Stimulated activated CD4-positive, alpha-beta T cell treated with anti-CD3 and anti-CD28 coated beads, Interleukin-2, amount 100 ng/mL, for 4 hours (primary cell): ENCODE data around the gene SKI.

Experiments used
- DNase-seq: peaks from one replicate; pipeline ENCODE4 v3.0.0-alpha.2; 2020; ENCODE audit warnings: low read depth

Gene SKI

GRCh38 chr1:2194319-2194897, 33.7 kb upstream of the SKI start, which contains the start of gene FAAP20:
FAAP20 (minus strand) TSS chr1:2194772; CDS start chr1:2194749, 23 bp downstream.
- peak; percentile 60 for DNase-seq

- DNase-seq = peak; percentile 78
Observed at GRCh38 chr1:2194898-2195673, 33.0 kb upstream of the SKI start.

GRCh38 chr1:2195785-2196184, 32.3 kb upstream of the SKI start:
- DNase-seq = no peak

GRCh38 chr1:2196901-2197638, 31.0 kb upstream of the SKI start:
- no peak for DNase-seq

- no peak for DNase-seq
Observed at GRCh38 chr1:2197707-2198165, 30.4 kb upstream of the SKI start.

- DNase-seq = no peak
Observed at GRCh38 chr1:2198571-2198970, 29.5 kb upstream of the SKI start.

- peak; percentile 76 for DNase-seq
Observed at GRCh38 chr1:2199042-2199810, 28.9 kb upstream of the SKI start.

- DNase-seq = no peak
Observed at GRCh38 chr1:2200308-2200943, 27.7 kb upstream of the SKI start.

- DNase-seq = no peak
Observed at GRCh38 chr1:2201062-2201461, 27.1 kb upstream of the SKI start.

- DNase-seq = no peak
Observed at GRCh38 chr1:2202008-2202575, 26.0 kb upstream of the SKI start.

GRCh38 chr1:2202843-2203601, 25.1 kb upstream of the SKI start:
- DNase-seq = no peak

GRCh38 chr1:2203671-2204414, 24.3 kb upstream of the SKI start:
- DNase-seq = no peak

GRCh38 chr1:2204415-2205190, 23.5 kb upstream of the SKI start:
- no peak for DNase-seq

GRCh38 chr1:2205191-2205952, 22.7 kb upstream of the SKI start:
- DNase-seq = peak; percentile 93

- DNase-seq = no peak
Observed at GRCh38 chr1:2206813-2207487, 21.2 kb upstream of the SKI start.

- DNase-seq = no peak
Observed at GRCh38 chr1:2208309-2209239, 19.5 kb upstream of the SKI start.
